H9 (cell line): ENCODE data around the gene FHIT. TPM values are rescaled to one million over a fixed set of nuclear protein-coding genes. Genes with fewer than 3 reads are reported as not detected.

Experiments used
- DNase-seq: peaks from one replicate; pipeline ENCODE4 v3.0.0-alpha.2; 2017
- H2AFZ ChIP-seq: one replicate; pipeline ENCODE4 v1.6.1; 2013; ENCODE audit warnings: mild to moderate bottlenecking, low read length, control low read depth, moderate library complexity
- H2AK5ac ChIP-seq: 2 replicates; pipeline ENCODE4 v1.6.1; 2013; ENCODE audit warnings: low read length, control low read depth, mixed read lengths; ENCODE audit not compliant: insufficient read length
- H2BK120ac ChIP-seq: one replicate; pipeline ENCODE4 v1.6.1; 2013; ENCODE audit warnings: low read depth, mild to moderate bottlenecking, low read length, control low read depth, inconsistent platforms; ENCODE audit not compliant: poor library complexity, severe bottlenecking
- H2BK12ac ChIP-seq: 2 replicates; pipeline ENCODE4 v1.6.1; 2013; ENCODE audit warnings: low read length, control low read depth, mixed read lengths, low read depth; ENCODE audit not compliant: insufficient read length
- H2BK15ac ChIP-seq: 2 replicates; pipeline ENCODE4 v1.6.1; 2013; ENCODE audit warnings: low read depth, low read length, control low read depth
- H2BK20ac ChIP-seq: one replicate; pipeline ENCODE4 v1.6.1; 2013; ENCODE audit warnings: low read depth, mild to moderate bottlenecking, low read length, control low read depth, inconsistent platforms; ENCODE audit not compliant: poor library complexity, severe bottlenecking
- H2BK5ac ChIP-seq: 2 replicates; pipeline ENCODE4 v1.6.1; 2013; ENCODE audit warnings: low read length, control low read depth, mixed read lengths; ENCODE audit not compliant: insufficient read length
- H3K14ac ChIP-seq: 2 replicates; pipeline ENCODE4 v1.6.1; 2013; ENCODE audit warnings: low read length, control low read depth; ENCODE audit not compliant: insufficient read depth
- H3K18ac ChIP-seq: 2 replicates; pipeline ENCODE4 v1.6.1; 2013; ENCODE audit warnings: low read depth, mild to moderate bottlenecking, mixed read lengths, low read length, control low read depth; ENCODE audit not compliant: insufficient read length
- H3K23ac ChIP-seq: 2 replicates; pipeline ENCODE4 v1.6.1; 2013; ENCODE audit warnings: low read length, control low read depth, mixed read lengths, low read depth; ENCODE audit not compliant: insufficient read length
- H3K23me2 ChIP-seq: 2 replicates; pipeline ENCODE4 v1.6.1; 2013; ENCODE audit warnings: low read depth, mild to moderate bottlenecking, mixed read lengths, low read length, control low read depth; ENCODE audit not compliant: insufficient read length, poor library complexity, severe bottlenecking
- H3K27ac ChIP-seq: 2 replicates; pipeline ENCODE4 v1.5.1; 2013; ENCODE audit warnings: low read length, control low read depth, mixed read lengths, low read depth; ENCODE audit not compliant: insufficient read length
- H3K27me3 ChIP-seq: 2 replicates; pipeline ENCODE4 v1.6.1; 2013; ENCODE audit warnings: low read length, control low read depth, inconsistent platforms; ENCODE audit not compliant: insufficient read depth
- H3K4ac ChIP-seq: 2 replicates; pipeline ENCODE4 v1.6.1; 2013; ENCODE audit warnings: low read depth, mild to moderate bottlenecking, control low read depth, inconsistent platforms, low read length, moderate library complexity
- H3K4me1 ChIP-seq: 2 replicates; pipeline ENCODE4 v1.6.1; 2013; ENCODE audit warnings: low read length, control low read depth, inconsistent platforms; ENCODE audit not compliant: insufficient read depth
- H3K4me2 ChIP-seq: 2 replicates; pipeline ENCODE4 v1.6.1; 2013; ENCODE audit warnings: low read length, control low read depth, mixed read lengths; ENCODE audit not compliant: insufficient read length, insufficient read depth
- H3K56ac ChIP-seq: 2 replicates; pipeline ENCODE4 v1.6.1; 2013; ENCODE audit warnings: low read depth, mild to moderate bottlenecking, mixed read lengths, low read length, control low read depth; ENCODE audit not compliant: insufficient read length
- H3K79me1 ChIP-seq: 2 replicates; pipeline ENCODE4 v1.6.1; 2013; ENCODE audit warnings: low read depth, mild to moderate bottlenecking, moderate library complexity, low read length, control low read depth, inconsistent platforms; ENCODE audit not compliant: insufficient read depth, poor library complexity, severe bottlenecking
- H3K79me2 ChIP-seq: 2 replicates; pipeline ENCODE4 v1.6.1; 2013; ENCODE audit warnings: low read length, control low read depth, inconsistent platforms; ENCODE audit not compliant: insufficient read depth
- H3K9ac ChIP-seq: 2 replicates; pipeline ENCODE4 v1.6.1; 2013; ENCODE audit warnings: low read length, control low read depth, mixed read lengths; ENCODE audit not compliant: insufficient read length; ENCODE audit errors: extremely low read depth
- H3K9me3 ChIP-seq: one replicate; pipeline ENCODE4 v1.6.1; 2013; ENCODE audit warnings: low read depth, low read length, inconsistent platforms; ENCODE audit not compliant: control insufficient read depth
- H3T11ph ChIP-seq: one replicate; pipeline ENCODE4 v1.6.1; 2013; ENCODE audit warnings: mild to moderate bottlenecking, low read length, control low read depth, inconsistent platforms
- H4K20me1 ChIP-seq: one replicate; pipeline ENCODE4 v1.6.1; 2013; ENCODE audit not compliant: control insufficient read depth, insufficient read length, insufficient read depth
- H4K5ac ChIP-seq: 2 replicates; pipeline ENCODE4 v1.6.1; 2013; ENCODE audit warnings: low read depth, mild to moderate bottlenecking, mixed read lengths, low read length, control low read depth; ENCODE audit not compliant: insufficient read length
- H4K8ac ChIP-seq: replicated peaks from 2 replicates; pipeline ENCODE4 v1.6.1; 2013; ENCODE audit warnings: low read length, control low read depth, mixed read lengths, low read depth; ENCODE audit not compliant: insufficient read length
- H4K91ac ChIP-seq: 2 replicates; pipeline ENCODE4 v1.6.1; 2013; ENCODE audit warnings: low read depth, mild to moderate bottlenecking, moderate library complexity, mixed read lengths, low read length, control low read depth; ENCODE audit not compliant: insufficient read length
- H3K27ac Mint-ChIP-seq, 3 experiments: 2 replicates in 2 of 3; 3 replicates in 1 of 3; pipeline ENCODE4 v1.8.0; 2020 to 2021; ENCODE audit warnings: mixed read lengths in 3 of 3, mild to moderate bottlenecking in 1 of 3, moderate library complexity in 1 of 3
- H3K27me3 Mint-ChIP-seq: 2 replicates; pipeline ENCODE4 v1.8.0; 2021; ENCODE audit warnings: low read depth, mild to moderate bottlenecking, moderate library complexity, mixed read lengths
- H3K36me3 Mint-ChIP-seq, 3 experiments: 2 replicates in 2 of 3; 3 replicates in 1 of 3; pipeline ENCODE4 v1.8.0; 2020 to 2021; ENCODE audit warnings: low read depth in 3 of 3, mixed read lengths in 3 of 3; ENCODE audit not compliant: insufficient read depth in 1 of 3
- H3K4me1 Mint-ChIP-seq, 2 experiments: 2 replicates each; pipeline ENCODE4 v1.8.0; 2020; ENCODE audit warnings: mixed read lengths in 2 of 2
- H3K4me3 Mint-ChIP-seq, 2 experiments: 2 replicates in 1 of 2; 3 replicates in 1 of 2; pipeline ENCODE4 v1.8.0; 2020 to 2021; ENCODE audit warnings: mild to moderate bottlenecking in 2 of 2, mixed read lengths in 2 of 2, moderate library complexity in 1 of 2
- H3K9me3 Mint-ChIP-seq, 2 experiments: 2 replicates in 1 of 2; 3 replicates in 1 of 2; pipeline ENCODE4 v1.8.0; 2020; ENCODE audit warnings: mild to moderate bottlenecking in 2 of 2, mixed read lengths in 2 of 2, moderate library complexity in 1 of 2
- CTCF ChIP-seq: fragments of 200-600 bp; sonication (generic); conservative IDR thresholded peaks from 3 replicates; pipeline ENCODE4 v1.8.0; 2021; ENCODE audit warnings: antibody characterized with exemption, mild to moderate bottlenecking
- WGBS: extraction: QIAGEN DNeasy Blood & Tissue Kit; methylation state at CpG from one replicate; pipeline ENCODE4 v1.1.7; 2013; ENCODE audit warnings: missing lambda C conversion rate, low lambda C conversion rate, mixed read lengths; ENCODE audit not compliant: insufficient read length; ENCODE audit errors: extremely low coverage; 5-methylcytosine and 5-hydroxymethylcytosine counted together
- total RNA-seq: library from RNA; stranded (reverse); gene quantifications from 2 replicates; pipeline ENCODE4 v1.2.1, GENCODE V29; 2021

FHIT gene
- total RNA-seq, 1 experiment from 2014 or later, result 3.0 TPM

GRCh38 chr3:60986552-60986951 lies 264.7 kb downstream of the FHIT start:
- Histone ChIP-seq H3K4me2 (no peak overlapping the region), H2BK15ac (no peak overlapping the region), H3K4me1 (no peaks in the 10 kb centered on the region), H3T11ph (no peak overlapping the region), H2BK120ac (no peak overlapping the region), H3K18ac (no peak overlapping the region), H2BK5ac (no peak overlapping the region), H2AK5ac (no peak overlapping the region), H2BK12ac (no peak overlapping the region), H3K27ac (no peak overlapping the region), H3K4ac (no peak overlapping the region), H4K20me1 (no peaks in the 10 kb centered on the region), H3K14ac (no peak overlapping the region), H3K56ac (no peak overlapping the region), H4K8ac (no peak overlapping the region), H3K9me3 (peaks cover 10% of the 10 kb centered on the region), H2BK20ac (no peak overlapping the region), H4K91ac (no peak overlapping the region), H2AFZ (no peak overlapping the region), H4K5ac (no peak overlapping the region), H3K27me3 (no peaks in the 10 kb centered on the region), H3K79me1 (no peaks in the 10 kb centered on the region), H3K79me2 (no peaks in the 10 kb centered on the region), H3K9ac (no peak overlapping the region), H3K23ac (no peak overlapping the region), H3K23me2 (no peaks in the 10 kb centered on the region)
- no peak for DNase-seq
- peaks cover 15 to 36% (median 22%) of the 10 kb centered on the region in 3 experiments; a peak in 6 of 7 replicates for H3K36me3 Mint-ChIP-seq
- H3K4me1 Mint-ChIP-seq, result peaks cover 0 to 5% of the 10 kb centered on the region in 2 experiments; a peak in 1 of 4 replicates
- H3K27ac Mint-ChIP-seq, result no peak overlapping the region
- peaks cover 13 to 39% of the 10 kb centered on the region in 2 experiments for H3K9me3 Mint-ChIP-seq
- no CpG with 5 or more reads among the region's 3 CpGs for WGBS
- no peak for TF ChIP-seq CTCF
- no peaks in the 10 kb centered on the region for H3K27me3 Mint-ChIP-seq
- no peak overlapping the region for H3K4me3 Mint-ChIP-seq
